Epithelial cell of esophagus (primary cell): ENCODE data around the gene AK8.

Experiments used
- DNase-seq: peaks from one replicate; pipeline ENCODE4 v3.0.0; 2010; ENCODE audit warnings: low read depth
- H3K4me3 ChIP-seq: 2 replicates; pipeline ENCODE4 v1.5.1; 2011; ENCODE audit warnings: mild to moderate bottlenecking, low read length, control low read depth
- TF ChIP-seq, protein P1 (sequence below): IDR thresholded peaks from 2 replicates; pipeline ENCODE4 v1.5.1; 2011; ENCODE audit warnings: low read depth, mild to moderate bottlenecking, low read length, control low read depth, inconsistent platforms; ENCODE audit not compliant: insufficient read depth; ENCODE audit errors: missing control alignments

AK8 gene

GRCh38 chr9:132823370-132824145 is 54.5 kb downstream of the AK8 start:
- TF ChIP-seq, protein P1, sequence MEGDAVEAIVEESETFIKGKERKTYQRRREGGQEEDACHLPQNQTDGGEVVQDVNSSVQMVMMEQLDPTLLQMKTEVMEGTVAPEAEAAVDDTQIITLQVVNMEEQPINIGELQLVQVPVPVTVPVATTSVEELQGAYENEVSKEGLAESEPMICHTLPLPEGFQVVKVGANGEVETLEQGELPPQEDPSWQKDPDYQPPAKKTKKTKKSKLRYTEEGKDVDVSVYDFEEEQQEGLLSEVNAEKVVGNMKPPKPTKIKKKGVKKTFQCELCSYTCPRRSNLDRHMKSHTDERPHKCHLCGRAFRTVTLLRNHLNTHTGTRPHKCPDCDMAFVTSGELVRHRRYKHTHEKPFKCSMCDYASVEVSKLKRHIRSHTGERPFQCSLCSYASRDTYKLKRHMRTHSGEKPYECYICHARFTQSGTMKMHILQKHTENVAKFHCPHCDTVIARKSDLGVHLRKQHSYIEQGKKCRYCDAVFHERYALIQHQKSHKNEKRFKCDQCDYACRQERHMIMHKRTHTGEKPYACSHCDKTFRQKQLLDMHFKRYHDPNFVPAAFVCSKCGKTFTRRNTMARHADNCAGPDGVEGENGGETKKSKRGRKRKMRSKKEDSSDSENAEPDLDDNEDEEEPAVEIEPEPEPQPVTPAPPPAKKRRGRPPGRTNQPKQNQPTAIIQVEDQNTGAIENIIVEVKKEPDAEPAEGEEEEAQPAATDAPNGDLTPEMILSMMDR, result no peak
- no peak for DNase-seq
- H3K4me3 ChIP-seq, result no peak overlapping the region

- no peak overlapping the region for H3K4me3 ChIP-seq
- TF ChIP-seq, protein P1, result no peak
- no peak for DNase-seq
Measured at GRCh38 chr9:132820169-132820944, 57.7 kb downstream of the AK8 start.

DNA sequence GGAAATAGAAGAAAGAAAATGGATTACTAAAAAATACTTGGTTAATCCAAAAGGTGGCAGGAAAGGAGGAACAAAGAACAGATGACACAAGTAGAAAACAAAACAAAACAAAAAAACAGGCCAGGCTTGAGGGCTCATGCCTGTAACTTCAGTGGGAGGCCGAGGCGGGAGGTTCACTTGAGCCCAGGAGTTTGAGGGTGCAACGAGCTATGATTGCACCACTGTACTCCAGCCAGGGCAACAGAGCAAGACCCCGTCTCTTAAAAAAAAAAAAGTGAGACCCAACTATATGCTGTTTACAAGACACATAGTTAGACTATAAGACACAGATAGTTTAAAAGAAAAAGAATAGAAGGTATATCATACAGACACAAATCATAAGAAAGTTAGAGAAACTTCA is 59.5 kb downstream of the AK8 start:
- TF ChIP-seq, protein P1, result no peak
- no peak for DNase-seq
- H3K4me3 ChIP-seq, result no peak overlapping the region

DNA sequence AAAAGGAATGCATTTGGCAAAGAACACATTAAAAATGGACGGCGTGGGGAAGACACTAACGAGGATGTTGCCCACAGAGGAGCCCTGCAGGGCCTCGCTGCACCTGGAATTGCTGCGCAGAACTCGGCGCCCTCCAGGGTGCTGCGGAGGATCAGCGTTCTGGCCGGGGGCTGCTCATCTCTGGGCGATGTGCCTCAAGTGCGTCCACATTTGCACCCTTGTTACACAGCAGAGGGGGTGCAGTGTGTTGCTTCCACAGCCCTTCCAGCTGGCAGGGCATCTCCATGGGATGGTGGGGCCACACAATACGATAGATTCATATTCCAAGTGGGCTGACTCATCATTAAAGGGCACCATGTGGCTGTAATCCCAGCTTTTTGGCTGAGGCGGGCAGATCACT is 63.1 kb downstream of the AK8 start:
- no peak for DNase-seq
- TF ChIP-seq, protein P1, result no peak
- no peak overlapping the region for H3K4me3 ChIP-seq

DNA sequence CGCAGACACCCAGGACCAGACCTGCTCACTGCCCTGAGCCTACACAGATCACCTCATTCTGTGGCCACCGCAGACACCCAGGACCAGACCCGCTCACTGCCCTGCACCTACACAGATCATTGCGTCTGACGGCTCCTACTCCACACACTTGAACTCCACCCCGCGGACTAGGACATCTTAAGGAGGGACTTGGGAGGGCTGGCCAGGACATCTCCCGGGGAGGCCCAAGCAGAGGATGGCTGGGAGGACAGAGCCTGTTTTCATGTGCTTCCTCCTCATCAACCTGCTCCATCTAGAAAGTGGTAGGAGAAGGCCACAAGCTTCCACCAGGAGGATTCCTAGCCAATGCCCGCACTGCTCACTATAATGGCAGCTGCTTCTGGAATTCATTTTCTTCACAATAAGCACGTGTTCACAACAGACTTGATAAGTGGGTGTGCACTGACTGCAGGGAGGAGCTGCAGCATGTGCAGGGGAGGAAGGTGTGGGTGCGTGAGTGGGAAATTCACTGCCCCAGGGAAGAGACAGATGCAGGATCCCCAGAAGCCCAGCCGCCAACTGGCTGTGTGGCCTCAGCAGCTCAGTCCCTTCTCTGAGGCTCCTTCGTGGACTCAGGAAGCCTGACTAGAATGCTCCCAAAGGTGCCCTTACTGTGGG is 64.8 kb downstream of the AK8 start:
- TF ChIP-seq, protein P1, result no peak
- no peak overlapping the region for H3K4me3 ChIP-seq
- no peak for DNase-seq

DNA sequence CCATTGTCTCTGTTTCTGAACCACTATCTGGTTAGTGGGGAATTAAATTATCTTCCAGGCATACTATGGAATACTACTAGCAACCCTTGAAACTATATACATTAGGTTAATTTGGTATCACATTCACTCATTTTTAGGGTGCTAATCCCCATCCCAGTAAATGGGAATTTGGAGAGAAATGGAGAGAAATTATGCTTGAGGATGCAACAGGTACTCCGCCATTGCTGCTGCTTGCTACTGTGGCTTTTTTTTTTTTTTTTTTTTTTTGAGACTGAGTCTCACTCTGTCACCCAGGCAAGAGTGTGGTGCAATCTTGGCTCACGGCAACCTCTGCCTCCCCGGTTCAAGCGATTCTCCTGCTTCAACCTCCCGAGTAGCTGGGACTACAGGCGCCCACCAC is 66.1 kb downstream of the AK8 start:
- DNase-seq, result no peak
- TF ChIP-seq, protein P1, result no peak
- no peak overlapping the region for H3K4me3 ChIP-seq
